PC-9 (cell line): ENCODE measurements around the gene CMKLR1.

Experiments
- CTCF ChIP-seq: fragments of 200-600 bp; sonication (generic); conservative IDR thresholded peaks from 2 replicates; pipeline ENCODE4 v1.6.1; 2017; ENCODE audit warnings: mixed run types, antibody characterized with exemption, mild to moderate bottlenecking, moderate library complexity
- EZH2 ChIP-seq: fragments of 200-600 bp; sonication (generic); IDR thresholded peaks from 2 replicates; pipeline ENCODE4 v1.8.0; 2017; ENCODE audit warnings: antibody characterized with exemption, low read depth

GRCh38 chr12:108368089-108368488 lies 29.0 kb upstream of the CMKLR1 start:
- TF ChIP-seq CTCF, result no peak
- no peak for TF ChIP-seq EZH2
